Subcutaneous adipose tissue (tissue), 4 donors: ENCODE results near the gene PRPF4. TPM values are rescaled to one million over a fixed set of nuclear protein-coding genes. Genes with fewer than 3 reads are reported as not detected.

Source experiments
- total RNA-seq, 4 donors: library from RNA; depleted of rRNA; stranded (reverse); fragments of >200 nt; gene quantifications; one replicate each; pipeline ENCODE4 v1.1.0, GENCODE V29; 2016
- TF ChIP-seq, protein P1 (sequence below): fragments of 450-650 bp; IDR thresholded peaks from one replicate; pipeline ENCODE4 v1.5.1; 2016; ENCODE audit warnings: low read depth, mild to moderate bottlenecking, control low read depth, antibody characterized with exemption, moderate library complexity

PRPF4 gene
- total RNA-seq, 4 donors from 2014 or later = 12.9 to 17.6 (median 15.7) TPM

DNA sequence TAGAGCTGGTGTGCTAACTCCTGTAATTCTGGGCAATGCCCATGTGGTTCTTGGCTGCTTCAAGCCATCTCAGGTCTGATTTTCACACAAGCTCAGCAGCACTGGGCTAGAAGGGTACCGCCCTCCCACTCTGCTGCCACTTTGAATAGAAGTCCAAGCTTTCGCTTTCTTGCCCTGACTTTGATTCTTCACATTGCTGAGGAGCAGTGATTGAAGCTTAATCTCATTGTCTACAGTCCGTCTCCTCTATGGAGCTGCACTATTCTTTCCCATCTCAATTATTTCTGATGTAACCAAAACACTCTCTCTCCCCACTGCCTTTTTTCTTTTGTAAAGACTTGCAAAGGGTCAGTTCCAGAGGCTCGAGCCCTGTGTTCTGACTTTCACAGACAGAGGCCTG lies 40.6 kb downstream of the PRPF4 start:
- TF ChIP-seq, protein P1, sequence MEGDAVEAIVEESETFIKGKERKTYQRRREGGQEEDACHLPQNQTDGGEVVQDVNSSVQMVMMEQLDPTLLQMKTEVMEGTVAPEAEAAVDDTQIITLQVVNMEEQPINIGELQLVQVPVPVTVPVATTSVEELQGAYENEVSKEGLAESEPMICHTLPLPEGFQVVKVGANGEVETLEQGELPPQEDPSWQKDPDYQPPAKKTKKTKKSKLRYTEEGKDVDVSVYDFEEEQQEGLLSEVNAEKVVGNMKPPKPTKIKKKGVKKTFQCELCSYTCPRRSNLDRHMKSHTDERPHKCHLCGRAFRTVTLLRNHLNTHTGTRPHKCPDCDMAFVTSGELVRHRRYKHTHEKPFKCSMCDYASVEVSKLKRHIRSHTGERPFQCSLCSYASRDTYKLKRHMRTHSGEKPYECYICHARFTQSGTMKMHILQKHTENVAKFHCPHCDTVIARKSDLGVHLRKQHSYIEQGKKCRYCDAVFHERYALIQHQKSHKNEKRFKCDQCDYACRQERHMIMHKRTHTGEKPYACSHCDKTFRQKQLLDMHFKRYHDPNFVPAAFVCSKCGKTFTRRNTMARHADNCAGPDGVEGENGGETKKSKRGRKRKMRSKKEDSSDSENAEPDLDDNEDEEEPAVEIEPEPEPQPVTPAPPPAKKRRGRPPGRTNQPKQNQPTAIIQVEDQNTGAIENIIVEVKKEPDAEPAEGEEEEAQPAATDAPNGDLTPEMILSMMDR = no peak

DNA sequence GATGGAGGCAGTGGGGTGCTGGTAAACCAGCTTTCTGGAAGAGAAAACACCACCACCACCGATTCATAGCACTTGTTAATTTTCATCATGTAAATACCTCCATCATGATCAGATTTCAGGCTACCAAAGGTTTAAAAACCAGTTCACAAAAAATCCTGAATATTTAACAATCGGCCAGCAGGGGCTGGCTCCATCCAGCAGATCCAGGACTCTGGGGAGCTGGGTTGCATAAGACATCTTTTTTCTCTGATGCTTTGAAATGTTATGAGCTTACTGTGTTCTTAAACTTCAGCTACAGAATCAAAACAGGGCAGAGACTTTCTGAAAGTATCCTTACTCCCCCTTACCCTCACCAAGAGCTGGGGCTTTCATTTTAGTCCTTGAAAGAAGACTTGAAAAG lies 42.3 kb downstream of the PRPF4 start:
- TF ChIP-seq, protein P1 = no peak

DNA sequence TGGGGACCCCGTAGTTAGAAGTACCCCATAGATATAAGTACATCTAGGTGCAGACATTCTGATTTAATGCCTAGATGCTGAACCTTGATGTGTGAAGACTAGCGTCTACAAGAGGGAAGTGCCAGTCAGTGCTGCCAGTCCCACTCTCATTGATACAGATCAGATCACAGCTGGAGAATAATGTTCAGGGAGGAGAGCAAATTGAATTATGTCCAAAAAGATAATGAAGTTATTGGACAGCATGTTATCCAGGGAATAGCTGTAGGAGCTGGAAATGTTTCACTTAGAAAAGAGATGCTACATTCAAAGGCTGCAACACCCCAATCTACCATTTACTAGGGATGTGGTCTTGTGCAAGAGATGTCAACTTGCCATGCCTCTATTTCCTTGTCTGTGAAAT lies 43.6 kb downstream of the PRPF4 start:
- TF ChIP-seq, protein P1 = no peak

DNA sequence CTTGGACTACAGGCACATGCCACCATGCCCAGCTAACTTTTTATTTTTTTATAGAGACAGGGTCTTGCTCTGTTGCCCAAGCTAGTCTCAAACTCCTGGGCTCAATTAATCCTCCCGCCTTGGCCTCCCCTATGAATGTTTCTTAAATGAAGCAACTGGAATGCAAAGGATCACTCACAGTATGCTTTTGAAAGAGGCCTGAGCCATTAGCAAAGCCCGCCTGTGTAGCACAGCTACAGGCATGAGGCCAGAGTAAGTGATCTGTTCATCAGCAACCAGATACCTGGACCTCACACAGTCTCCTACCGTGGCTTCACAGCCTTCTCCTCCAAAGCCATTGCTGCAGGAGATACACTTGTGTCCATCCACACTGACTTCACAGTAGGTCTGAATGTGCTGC lies 44.6 kb downstream of the PRPF4 start:
- TF ChIP-seq, protein P1 = no peak

DNA sequence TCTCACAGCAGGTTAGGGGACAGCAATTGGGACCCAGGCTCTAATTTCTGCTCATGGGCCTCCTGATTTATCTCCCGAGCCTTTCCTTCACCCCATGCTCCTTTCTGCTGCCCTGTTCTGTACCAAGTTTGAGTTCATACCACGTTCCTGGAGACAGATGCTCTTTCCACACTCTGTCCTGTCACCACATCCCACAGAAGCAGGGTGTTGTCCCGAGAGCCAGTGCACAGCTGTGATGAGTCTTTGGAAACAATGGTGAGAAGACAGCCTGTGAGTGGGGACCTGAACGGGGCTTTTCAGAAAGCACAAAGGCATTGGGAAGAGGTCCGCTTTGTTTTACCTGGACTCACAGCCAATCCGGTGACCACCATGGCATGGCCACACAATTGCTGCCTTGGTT lies 47.2 kb downstream of the PRPF4 start:
- TF ChIP-seq, protein P1 = no peak

DNA sequence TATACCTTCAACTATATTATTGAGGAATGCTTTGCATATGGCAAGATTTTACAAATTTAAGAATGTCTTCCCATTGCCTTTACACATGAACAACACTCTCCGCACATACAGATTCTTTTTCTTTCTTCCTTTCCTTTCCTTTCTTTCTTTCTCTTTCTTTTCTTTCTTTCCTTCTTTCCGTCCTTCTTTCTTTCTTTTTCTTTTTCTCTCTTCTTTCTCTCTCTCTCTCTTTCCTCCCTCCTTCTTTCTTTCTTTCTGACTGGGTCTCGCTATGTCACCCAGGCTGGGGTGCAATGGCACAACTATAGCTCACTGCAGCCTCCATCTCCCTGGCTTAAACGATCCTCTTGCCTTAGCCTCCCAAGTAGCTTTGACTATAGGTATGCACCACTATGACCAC lies 50.8 kb downstream of the PRPF4 start:
- TF ChIP-seq, protein P1 = no peak

DNA sequence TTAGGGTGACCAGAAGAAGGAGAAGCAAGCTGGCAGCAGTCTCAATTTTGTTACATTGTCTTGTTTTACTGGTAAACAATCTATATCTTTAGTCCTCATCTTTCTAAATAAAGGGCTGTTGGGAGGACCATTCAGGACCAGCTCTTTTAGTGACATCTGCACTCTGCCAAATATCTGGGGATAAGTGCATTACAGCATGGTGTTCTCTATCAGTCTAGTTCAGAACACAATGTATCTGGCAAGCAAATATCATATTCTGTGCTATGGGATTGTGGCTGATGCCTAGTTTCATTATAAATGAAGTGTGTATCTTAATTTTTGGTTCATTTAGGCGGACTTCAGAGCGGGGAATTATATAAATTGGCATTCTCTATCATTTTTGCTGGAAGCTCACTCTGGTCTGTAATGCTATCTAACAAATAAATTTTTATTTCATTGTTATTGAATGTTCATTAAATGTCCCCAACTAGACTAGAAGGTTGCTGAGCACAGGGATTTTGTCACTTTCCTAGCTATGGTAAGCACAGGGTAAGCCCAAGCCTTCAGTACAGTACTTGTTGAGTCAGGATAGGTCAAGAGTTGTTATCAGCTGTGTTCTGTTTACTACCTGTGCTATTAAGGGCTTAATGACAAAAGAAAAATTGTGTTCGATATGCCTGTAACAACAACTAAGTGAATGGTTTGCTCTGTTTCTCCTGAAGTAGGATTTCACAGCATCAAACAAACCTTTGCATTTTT lies 52.8 kb downstream of the PRPF4 start:
- TF ChIP-seq, protein P1 = no peak
